ENCODE data around the gene STX10.

STX10 gene

DNA sequence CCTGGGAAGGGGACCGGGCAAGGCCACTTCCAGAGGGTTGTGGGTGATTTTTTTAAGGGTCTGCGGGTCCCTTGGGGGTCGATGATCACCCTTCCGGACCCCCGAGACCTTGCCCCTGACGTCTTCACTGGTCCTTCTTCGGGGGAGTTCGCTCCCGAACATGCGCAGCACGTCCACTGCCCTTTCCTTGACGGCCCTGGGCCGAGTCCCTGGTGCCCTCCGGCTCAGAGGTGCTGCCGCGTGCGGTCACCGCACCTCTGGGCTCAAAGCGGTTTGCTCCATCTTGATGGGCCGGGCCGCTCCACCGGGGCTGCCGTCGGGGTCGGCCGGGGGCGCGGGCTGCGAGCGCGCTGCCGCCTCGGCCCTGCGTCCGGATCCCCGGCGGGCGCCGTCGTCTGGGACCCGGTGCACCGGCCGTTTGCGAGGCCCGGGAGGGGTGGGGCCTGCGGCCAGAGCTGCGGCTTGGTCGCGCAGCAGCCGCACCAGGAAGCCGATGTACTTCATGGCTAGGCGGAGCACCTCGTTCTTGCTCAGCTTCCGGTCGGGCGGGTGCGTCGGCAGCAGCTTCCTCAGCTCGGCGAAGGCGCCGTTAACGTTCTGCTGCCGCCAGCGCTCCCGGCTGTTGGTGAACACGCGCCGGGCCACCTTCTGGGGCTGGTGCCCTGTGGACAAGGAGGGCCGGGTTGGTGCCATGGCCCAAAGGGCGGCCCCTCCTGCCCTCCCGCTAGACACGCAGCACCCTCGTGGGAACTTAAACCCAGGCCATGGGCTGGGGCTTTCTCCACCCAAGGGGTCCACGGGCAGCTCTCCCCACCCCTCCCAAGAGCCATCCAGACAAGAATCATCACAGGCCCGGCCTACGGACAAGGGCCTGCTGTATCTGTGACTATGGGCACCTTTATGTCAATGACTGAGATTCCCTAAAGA, 50.8 kb downstream of the STX10 start:
- DNase-seq: no peak

DNA sequence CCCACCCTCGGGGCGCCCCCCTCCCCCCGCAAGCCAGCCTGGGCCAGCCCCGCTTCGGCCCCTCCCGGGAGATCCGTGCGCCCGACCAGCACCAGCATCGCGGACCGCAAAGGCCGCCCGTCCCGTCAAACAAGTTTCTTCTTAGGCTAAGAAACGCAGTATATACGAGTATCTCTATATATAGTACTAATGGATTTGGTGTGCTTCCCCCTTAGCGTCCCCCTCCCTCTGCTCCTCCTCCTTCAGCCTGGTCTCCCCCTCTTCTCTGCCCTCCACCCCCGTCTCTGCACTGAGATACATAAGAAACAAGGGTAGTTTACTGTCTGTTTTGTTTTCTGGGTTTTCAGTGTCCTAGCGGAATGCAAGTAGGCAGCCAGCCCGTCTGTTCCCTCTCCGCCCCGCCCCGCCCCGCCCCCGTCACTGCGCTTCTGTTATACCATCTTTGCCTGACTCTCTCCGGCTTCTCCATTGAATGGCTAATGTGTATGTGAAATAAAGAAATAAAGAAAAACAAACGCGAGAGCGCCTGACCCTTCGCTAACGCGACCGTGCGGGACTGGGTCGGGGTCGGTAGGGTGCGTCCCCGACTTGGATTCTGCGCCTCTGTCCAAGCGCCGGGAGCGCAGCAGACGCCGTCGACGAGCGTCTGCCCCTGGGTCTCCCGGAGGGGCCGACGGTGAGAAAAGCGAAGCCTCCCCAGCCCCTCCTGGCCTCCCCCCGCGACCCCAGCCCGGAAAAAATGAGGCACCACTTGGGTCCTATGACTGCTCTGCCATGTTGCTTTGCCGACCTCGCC, 51.7 kb downstream of the STX10 start:
- DNase-seq: no peak

DNA sequence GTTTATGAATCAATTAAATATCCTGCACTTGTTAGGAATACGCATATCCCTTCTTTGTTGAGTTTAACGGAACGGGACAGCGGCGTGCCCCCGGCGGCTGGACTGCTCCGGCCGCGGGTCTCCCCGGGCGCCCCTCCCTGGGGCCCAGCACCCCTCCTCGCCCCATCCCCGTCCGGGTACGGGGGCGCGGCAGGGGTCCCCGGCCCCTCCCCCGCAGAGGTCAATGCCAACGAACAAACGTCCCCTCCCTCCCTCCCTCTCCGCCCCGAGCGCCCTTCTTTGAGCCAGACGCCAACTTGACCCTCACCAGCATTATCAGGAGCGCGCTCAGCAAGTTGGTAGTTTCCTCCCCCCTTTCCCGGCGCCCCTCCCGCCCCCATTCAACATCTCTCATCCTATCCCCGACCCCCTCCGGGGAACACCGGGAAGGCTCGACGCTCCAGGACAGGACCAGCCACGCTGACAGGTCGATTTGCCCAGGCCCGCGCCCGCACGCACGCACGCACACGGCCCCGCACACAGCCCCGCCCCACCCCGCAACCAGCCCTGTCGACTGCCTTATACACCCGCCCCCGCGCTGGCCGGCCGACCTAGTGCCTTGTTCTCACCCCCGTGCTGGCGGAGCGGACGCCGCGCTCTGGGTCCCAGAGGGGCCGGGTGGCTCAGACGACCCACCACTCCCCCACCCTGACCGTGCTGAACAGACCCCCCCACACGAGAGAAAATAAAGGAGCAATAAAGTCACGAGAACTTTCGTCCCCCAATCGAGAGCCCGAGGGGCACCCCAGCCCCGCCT, 52.5 kb downstream of the STX10 start:
- no peak for DNase-seq

DNA sequence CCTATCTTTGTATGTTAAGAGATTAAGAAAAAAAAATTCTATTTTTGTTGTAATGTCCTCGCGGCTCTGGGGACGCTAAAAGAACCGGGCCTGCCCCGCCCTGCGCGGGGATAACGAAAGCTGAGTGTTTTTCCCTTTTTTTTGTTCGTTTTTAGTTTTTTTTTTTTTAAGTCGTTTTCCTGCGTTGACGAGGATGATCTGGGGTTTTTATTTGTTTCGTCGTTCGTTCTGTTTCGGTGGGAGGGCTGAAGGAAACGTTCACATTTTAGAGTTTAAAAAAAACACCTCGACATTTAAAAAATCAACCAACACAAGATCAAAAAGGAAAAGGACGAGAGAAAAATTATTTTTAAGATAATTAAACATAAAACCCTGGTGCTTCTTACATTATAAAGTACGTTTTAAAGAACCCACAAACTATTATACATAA, 53.1 kb downstream of the STX10 start:
- no peak for DNase-seq

DNA sequence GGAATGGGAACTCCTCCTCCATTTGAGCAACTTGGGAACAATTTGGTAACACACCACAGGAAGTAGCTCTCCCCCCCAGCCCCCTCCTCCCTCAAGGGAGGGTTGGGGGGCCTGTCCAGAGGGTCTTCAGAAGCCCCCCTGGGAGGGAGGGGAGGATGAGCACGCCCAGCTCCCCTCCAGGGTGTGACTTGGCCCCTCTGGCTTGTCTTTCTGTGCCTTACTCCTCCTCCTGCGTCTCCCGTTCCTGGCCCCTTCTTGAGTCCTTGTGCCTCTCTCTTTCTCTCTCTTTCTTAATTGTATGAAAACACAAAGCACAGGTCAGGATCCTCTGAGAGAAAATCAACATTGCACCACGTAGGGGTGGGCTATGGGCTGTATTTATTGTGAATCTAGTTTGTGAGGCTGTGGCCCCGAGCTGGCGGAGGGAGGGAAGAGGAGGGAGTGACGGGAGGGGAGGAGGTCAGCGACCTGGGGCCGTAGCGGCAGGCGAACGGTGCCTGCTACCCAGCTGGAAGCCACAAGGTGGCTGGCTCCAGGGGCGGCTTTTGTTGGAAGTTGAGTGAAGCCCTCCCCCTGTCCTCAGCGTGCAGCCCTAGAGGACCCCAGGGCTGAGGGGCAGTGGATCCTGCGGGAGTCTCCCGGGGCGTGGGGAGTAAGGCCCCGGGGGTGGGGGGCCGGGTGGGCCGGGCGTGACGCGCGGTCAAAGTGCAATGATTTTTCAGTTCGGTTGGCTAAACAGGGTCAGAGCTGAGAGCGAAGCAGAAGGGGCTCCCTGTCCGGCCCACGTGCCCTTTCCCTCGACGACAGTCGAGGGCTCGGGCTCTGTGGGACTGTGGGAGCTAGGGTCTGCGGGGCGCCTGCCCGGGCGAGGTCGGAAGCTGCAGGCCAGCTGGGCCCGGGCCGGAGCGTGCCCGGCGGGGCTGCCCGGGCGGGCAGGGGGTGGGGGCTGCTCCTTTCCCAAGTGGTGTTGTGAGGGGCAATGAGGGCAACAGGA, 53.9 kb downstream of the STX10 start:
- no peak for DNase-seq

DNA sequence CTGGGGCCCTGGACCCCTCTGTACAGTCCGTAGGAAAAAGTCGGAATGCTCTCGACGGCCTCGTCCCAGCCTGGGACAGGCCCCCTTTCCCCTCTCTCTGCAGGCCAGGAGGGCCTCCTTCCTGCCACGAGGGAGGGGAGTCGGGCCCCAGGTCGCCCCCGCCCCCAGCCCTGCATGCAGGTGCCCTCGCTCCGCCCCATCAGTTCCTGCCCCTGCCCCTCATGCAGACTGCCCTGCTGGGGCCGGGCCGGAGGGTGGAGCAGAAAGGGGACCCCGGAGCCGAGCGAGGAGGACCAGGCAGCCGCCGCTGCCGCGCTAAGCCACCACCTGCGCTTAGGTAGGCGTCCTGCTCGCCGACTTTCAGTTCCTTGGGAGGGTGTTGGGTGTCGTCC, 54.8 kb downstream of the STX10 start:
- no peak for DNase-seq

DNA sequence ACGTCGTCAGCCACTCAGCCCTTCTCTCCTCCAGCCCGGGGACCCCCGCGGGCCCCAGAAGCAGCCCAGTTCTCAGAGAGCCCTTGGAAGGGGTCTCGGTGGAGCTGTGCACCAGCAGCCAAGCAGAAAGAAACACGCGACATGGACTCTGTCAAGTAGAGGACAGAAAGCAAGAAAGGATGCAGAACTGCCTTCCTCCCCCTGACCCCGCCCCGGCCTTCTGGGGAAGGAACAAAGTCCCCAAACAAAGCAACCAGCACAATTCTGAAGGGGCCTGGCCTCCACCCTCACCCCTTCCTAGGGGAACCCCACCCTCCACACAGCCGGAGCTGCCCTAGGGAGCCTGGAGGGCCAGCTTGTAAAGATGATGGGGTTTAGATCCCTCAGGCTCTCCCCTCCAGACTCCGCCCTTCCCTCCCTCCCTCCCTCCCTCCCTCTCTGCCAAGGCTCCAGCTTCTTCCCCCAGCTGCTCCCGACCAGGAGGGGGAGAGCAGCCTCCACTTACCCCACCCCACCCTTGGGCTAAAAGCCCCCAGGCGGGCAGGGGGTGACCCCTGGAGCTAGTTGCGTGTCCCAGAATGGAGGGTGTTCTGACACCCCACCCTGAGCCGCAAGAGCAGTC, 55.3 kb downstream of the STX10 start:
- DNase-seq: no peak

DNA sequence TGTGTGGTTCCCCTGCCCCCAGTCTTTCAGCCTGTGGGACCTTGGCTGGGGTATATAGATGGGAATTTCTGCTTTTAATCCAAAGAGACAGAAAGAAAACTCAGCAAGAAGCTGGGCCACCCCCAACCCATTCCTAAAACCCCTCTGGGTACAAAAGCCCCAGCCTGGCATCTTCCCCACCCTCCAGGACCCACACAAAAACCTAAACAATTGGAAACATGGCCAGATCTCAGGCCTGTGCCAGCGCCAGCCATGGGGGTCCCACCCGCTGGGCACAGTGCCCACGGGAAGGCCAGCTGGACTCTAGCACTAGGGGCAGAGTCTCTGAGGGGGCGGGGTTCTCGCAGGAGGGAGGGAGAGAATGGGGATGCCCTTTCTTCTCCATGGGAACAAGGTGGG, 56.1 kb downstream of the STX10 start:
- no peak for DNase-seq

Measured in NCI-H1048 (cell line).